Keratinocyte (primary cell): ENCODE results near the gene TPM1. TPM values are rescaled to one million over a fixed set of nuclear protein-coding genes. Genes with fewer than 3 reads are reported as not detected.

Source experiments
- DNase-seq: peaks from one replicate; pipeline ENCODE4 v3.0.0-alpha.2; 2011; ENCODE audit warnings: low read depth, missing footprints, low spot score
- FAIRE-seq: peaks from 2 replicates; lab custom pipeline; 2011; peaks lifted over from hg19 to GRCh38; lab: Jason Lieb, UNC
- H2AFZ ChIP-seq: 2 replicates; pipeline ENCODE4 v1.6.0; 2012; ENCODE audit warnings: low read length, control low read depth, inconsistent platforms; ENCODE audit not compliant: control insufficient read depth
- H3K27ac ChIP-seq: 2 replicates; pipeline ENCODE4 v1.5.1; 2011; ENCODE audit warnings: low read length; ENCODE audit not compliant: control insufficient read depth, insufficient read depth
- H3K27me3 ChIP-seq: 3 replicates; pipeline ENCODE4 v1.6.0; 2011; ENCODE audit warnings: low read length; ENCODE audit not compliant: control insufficient read depth, insufficient read depth; ENCODE audit errors: extremely low read depth
- H3K36me3 ChIP-seq, 2 experiments: 2 replicates in 1 of 2; 3 replicates in 1 of 2; pipeline ENCODE4 v1.5.1; 2011; ENCODE audit warnings: low read length in 2 of 2, mild to moderate bottlenecking in 1 of 2; ENCODE audit not compliant: control insufficient read depth in 2 of 2, insufficient read depth in 2 of 2; ENCODE audit errors: extremely low read depth in 1 of 2
- H3K4me1 ChIP-seq: 3 replicates; pipeline ENCODE4 v1.5.1; 2011; ENCODE audit warnings: low read length; ENCODE audit not compliant: control insufficient read depth, insufficient read depth; ENCODE audit errors: extremely low read depth
- H3K4me2 ChIP-seq: 3 replicates; pipeline ENCODE4 v1.6.0; 2011; ENCODE audit warnings: low read depth, low read length; ENCODE audit not compliant: control insufficient read depth, insufficient read depth; ENCODE audit errors: extremely low read depth
- H3K4me3 ChIP-seq, 3 experiments: fragments of 200-600 bp in 1 of 3; sonication (generic) in 1 of 3; 2 replicates in 2 of 3; 3 replicates in 1 of 3; pipeline ENCODE4 v1.5.1; 2011 to 2016; ENCODE audit warnings: low read length in 3 of 3, mild to moderate bottlenecking in 3 of 3, control low read depth in 2 of 3, inconsistent platforms in 1 of 3, low read depth in 1 of 3, mixed read lengths in 1 of 3, mixed run types in 1 of 3, moderate library complexity in 1 of 3; ENCODE audit not compliant: control insufficient read depth in 2 of 3, insufficient read depth in 2 of 3; ENCODE audit errors: extremely low read depth in 1 of 3
- H3K79me2 ChIP-seq: 2 replicates; pipeline ENCODE4 v1.6.0; 2012; ENCODE audit warnings: low read length; ENCODE audit not compliant: control insufficient read depth, insufficient read depth
- H3K9ac ChIP-seq: 3 replicates; pipeline ENCODE4 v1.6.0; 2011; ENCODE audit warnings: low read length; ENCODE audit not compliant: control insufficient read depth, insufficient read depth; ENCODE audit errors: extremely low read depth
- H3K9me1 ChIP-seq: 3 replicates; pipeline ENCODE4 v1.6.0; 2011; ENCODE audit warnings: low read length; ENCODE audit not compliant: control insufficient read depth, insufficient read depth; ENCODE audit errors: extremely low read depth
- H3K9me3 ChIP-seq: 2 replicates; pipeline ENCODE4 v1.5.1; 2012; ENCODE audit warnings: low read depth, low read length; ENCODE audit not compliant: control insufficient read depth
- H4K20me1 ChIP-seq: 3 replicates; pipeline ENCODE4 v1.6.0; 2011; ENCODE audit warnings: low read length; ENCODE audit not compliant: control insufficient read depth, insufficient read depth; ENCODE audit errors: extremely low read depth
- EZH2 ChIP-seq: IDR thresholded peaks from one replicate; pipeline ENCODE4 v1.6.1; 2012; ENCODE audit warnings: inconsistent platforms, mild to moderate bottlenecking, low read length, moderate library complexity
- dilution Hi-C: fragments of 300-500 bp; cut with MboI; formaldehyde crosslinking; loops from one replicate; pipeline ENCODE4 v1.7.0; 2020; ENCODE audit warnings: low sequenced_read_pairs; ENCODE audit not compliant: extremely low pct_ligation_motif_present
- polyA plus RNA-seq, 5 experiments: library from polyadenylated mRNA; depleted of rRNA in 3 of 5; stranded (reverse) in 3 of 5; stranded (forward) in 1 of 5; unstranded in 1 of 5; fragments of >200 nt; gene quantifications; 1 replicate in 1 of 5; 2 replicates in 3 of 5; 3 replicates in 1 of 5; pipeline versions ENCODE4 v1.2.1 to v1.2.3, GENCODE V29; 2011 to 2012; ENCODE audit warnings: missing spikeins in 2 of 5, low read depth in 1 of 5, low replicate concordance in 1 of 5
- TF ChIP-seq, protein P1 (sequence below), 3 experiments: IDR thresholded peaks in 1 of 3; conservative IDR thresholded peaks in 1 of 3; optimal IDR thresholded peaks in 1 of 3; 2 replicates in 2 of 3; 3 replicates in 1 of 3; pipeline versions ENCODE3 to v1.5.1; 2011; ENCODE audit warnings: low read length in 3 of 3, mild to moderate bottlenecking in 3 of 3, moderate library complexity in 2 of 3, control low read depth in 1 of 3, inconsistent platforms in 1 of 3; ENCODE audit not compliant: insufficient read depth in 2 of 3; ENCODE audit errors: extremely low read depth in 1 of 3

Gene TPM1
- polyA plus RNA-seq, 1 donor (not counting 4 experiments of a cell fraction or from before 2014, with no cell fraction given): 370 TPM

DNA sequence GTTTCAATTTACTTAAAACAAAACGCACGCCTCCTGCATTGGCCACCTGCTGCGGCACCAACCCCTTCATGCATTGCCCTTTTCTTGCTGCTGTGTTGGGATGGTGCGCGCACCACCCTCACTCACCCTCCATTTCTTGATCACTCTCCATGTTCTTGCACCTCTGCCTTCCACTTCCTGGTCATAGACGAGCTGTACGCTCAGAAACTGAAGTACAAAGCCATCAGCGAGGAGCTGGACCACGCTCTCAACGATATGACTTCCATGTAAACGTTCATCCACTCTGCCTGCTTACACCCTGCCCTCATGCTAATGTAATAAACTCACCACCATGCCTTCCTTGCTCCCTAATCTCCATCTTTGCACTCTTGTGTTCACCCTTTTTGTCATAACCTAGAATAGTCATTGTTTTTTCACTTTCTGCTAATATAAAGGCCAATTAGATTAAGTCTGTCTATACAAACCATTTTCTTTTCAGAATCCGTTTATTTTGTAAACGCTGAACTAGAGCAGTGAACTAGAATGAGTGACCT is 21.4 kb downstream of the TPM1 start:
- H3K36me3 ChIP-seq: peaks cover 44 to 53% of the 10 kb centered on the region in 2 experiments
- no peak for FAIRE-seq
- no peaks in the 10 kb centered on the region for H3K9me1 ChIP-seq
- no peak overlapping the region for H3K9ac ChIP-seq
- H3K9me3 ChIP-seq: no peaks in the 10 kb centered on the region
- dilution Hi-C loops: no loop called here
- no peak overlapping the region for H3K4me3 ChIP-seq
- H3K4me2 ChIP-seq: no peak overlapping the region
- no peaks in the 10 kb centered on the region for H3K79me2 ChIP-seq
- H2AFZ ChIP-seq: no peak overlapping the region
- no peak for TF ChIP-seq EZH2
- TF ChIP-seq, protein P1, sequence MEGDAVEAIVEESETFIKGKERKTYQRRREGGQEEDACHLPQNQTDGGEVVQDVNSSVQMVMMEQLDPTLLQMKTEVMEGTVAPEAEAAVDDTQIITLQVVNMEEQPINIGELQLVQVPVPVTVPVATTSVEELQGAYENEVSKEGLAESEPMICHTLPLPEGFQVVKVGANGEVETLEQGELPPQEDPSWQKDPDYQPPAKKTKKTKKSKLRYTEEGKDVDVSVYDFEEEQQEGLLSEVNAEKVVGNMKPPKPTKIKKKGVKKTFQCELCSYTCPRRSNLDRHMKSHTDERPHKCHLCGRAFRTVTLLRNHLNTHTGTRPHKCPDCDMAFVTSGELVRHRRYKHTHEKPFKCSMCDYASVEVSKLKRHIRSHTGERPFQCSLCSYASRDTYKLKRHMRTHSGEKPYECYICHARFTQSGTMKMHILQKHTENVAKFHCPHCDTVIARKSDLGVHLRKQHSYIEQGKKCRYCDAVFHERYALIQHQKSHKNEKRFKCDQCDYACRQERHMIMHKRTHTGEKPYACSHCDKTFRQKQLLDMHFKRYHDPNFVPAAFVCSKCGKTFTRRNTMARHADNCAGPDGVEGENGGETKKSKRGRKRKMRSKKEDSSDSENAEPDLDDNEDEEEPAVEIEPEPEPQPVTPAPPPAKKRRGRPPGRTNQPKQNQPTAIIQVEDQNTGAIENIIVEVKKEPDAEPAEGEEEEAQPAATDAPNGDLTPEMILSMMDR (optimal IDR thresholded peaks at IDR 0.05 in 1 of 3, IDR thresholded peaks at IDR 0.05 in 1 of 3, conservative IDR thresholded peaks at IDR 0.05 in 1 of 3; ENCODE audit: extremely low read depth in 1 of 3, insufficient read depth in 2 of 3, low read length in 3 of 3): no peak
- H4K20me1 ChIP-seq: no peaks in the 10 kb centered on the region
- no peaks in the 10 kb centered on the region for H3K27me3 ChIP-seq
- H3K27ac ChIP-seq: no peak overlapping the region
- DNase-seq: no peak
- H3K4me1 ChIP-seq: no peaks in the 10 kb centered on the region

DNA sequence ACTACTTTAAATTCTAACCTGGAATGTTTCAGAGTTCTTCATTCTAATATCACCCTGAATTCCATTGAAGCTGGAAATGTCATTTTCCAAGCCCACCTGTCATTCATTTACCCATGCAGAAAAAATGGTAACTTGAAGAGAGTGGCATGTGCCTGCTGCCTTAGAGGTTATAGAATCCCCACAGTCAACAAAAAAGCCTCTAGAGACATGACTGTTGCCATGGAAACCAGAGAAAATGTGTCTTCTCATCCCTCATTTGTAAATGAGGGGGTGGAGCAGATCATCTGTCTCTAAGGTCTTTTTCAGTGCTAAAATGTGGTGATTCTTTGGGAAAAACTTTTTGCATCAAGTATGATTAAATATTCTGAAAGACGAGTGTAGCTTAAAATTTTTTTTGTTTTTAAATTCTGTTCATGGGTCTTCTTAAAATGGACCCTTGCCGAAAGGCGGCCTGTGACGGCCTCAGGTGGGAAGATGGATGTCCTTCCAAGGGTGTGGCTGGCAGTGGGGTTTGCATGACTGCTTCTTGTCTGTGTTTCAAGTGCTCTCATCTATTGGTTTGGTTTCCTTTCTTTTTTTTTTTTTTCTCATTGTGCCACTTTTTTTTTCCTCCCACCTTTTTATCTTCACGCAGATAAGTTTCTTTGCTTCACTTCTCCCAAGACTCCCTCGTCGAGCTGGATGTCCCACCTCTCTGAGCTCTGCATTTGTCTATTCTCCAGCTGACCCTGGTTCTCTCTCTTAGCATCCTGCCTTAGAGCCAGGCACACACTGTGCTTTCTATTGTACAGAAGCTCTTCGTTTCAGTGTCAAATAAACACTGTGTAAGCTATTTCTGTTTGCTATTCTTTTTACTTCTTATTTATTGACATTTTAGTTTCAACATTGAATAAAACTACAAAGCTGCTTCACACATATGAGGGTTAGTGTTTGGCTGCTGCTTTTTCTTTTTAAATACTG is 23.0 kb downstream of the TPM1 start:
- Histone ChIP-seq H3K27ac (no peak overlapping the region), H3K4me2 (no peak overlapping the region), H3K4me3 (no peak overlapping the region), H3K9me3 (no peaks in the 10 kb centered on the region), H2AFZ (no peak overlapping the region), H3K36me3 (peaks cover 42 to 48% of the 10 kb centered on the region in 2 experiments), H3K9ac (no peak overlapping the region), H3K27me3 (no peaks in the 10 kb centered on the region), H3K79me2 (no peaks in the 10 kb centered on the region), H4K20me1 (no peaks in the 10 kb centered on the region), H3K9me1 (no peaks in the 10 kb centered on the region), H3K4me1 (no peaks in the 10 kb centered on the region)
- TF ChIP-seq EZH2: no peak
- TF ChIP-seq, protein P1 (optimal IDR thresholded peaks at IDR 0.05 in 1 of 3, IDR thresholded peaks at IDR 0.05 in 1 of 3, conservative IDR thresholded peaks at IDR 0.05 in 1 of 3; ENCODE audit: extremely low read depth in 1 of 3, insufficient read depth in 2 of 3, low read length in 3 of 3): no peak
- no peak for FAIRE-seq
- dilution Hi-C loops: no loop called here
- no peak for DNase-seq
